NCI-H2107 (cell line): Measurements from ENCODE around the gene MGMT.

ENCODE experiments used
- DNase-seq: peaks from one replicate; lab custom pipeline; 2025; lab: John Stamatoyannopoulos, UW

Gene MGMT

DNA sequence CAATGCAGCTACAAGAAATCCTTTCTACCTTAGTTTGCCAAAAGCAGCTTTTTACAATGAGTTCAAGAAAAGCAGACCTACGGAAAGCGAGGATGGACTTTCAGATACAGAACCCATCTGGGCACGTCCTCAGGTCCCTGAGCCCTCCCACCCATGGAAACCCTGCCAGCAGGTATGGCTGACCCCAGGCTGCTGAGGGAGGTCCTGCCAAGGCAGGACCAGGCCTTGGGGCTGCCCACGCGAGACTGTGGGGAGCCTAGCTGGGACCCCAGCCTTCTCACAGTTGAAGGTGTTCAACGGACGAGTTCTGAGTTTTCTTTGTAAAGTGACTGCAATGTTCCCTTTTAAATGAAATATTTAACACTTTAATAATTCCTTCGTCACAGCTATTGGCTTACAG is 245.0 kb downstream of the MGMT start:
- DNase-seq: no peak

DNA sequence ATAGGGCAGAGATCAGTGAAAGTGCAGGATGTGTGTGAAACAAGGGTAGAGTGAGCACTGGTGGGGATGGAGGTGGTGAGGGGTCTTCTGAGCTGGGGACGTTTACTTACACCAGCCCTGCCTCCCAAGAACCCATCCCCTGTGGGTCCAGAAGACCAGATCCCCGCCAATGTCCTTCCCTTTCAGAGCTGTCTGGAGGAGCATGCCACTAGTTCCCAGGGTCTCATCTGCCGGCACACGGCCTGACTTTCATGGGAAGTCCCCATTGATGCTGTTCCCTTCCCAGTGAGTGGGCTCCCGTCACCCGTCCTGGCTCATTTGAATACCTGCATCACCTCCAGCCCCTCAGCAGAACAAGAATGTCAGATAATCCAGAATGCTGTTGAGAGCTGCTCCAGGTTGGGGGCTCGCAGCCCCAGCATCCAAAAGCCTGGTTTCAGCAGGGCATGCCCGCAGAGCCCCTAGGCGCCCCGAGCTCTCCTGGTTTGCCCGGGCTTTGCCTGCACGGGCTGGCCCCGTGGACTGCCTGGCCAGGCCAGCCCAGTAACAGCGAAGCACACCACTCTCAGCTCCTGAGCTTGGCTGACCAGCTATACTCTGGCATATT is 246.7 kb downstream of the MGMT start:
- no peak for DNase-seq

DNA sequence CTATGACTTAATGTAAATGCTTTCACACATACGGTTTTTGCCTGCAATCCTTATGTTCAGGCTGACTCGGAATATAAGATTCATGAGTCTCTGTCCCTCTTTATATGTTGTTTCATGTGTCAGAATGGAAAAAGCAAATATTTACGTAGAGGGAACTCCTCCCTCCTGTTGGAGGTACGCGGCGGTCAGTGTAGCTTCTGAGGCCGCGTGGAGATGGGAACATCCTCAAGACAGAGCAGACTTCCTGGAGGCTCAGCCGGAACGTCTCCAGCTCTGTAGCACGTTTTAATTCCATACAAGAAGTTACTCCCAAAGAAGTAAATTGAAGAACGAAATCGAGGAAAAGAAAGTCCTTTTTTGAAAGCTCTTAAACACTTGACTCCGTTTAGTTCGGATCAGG is 248.8 kb downstream of the MGMT start:
- DNase-seq: no peak

DNA sequence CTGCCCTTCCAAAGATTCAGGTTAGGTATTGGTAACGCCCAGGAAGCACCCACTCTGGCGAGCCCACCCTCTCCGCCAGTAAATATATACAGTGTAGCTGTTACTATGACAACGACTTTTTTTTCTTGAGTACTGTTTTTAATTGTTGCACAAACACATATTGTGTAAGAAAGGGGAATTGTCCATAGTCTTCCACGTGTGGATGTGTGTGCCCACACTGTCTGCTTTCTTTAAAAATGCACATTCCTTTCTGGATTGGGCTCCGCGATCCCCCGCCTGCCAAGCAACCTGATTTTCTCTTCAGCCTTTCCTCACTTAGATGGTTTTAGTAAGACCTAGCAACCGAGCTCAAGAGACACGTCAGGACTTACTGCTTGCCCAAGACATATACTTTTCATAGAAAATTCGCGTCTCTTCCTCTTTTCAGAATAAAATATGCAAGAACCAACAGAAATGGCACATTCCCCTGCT is 249.2 kb downstream of the MGMT start:
- DNase-seq: no peak

DNA sequence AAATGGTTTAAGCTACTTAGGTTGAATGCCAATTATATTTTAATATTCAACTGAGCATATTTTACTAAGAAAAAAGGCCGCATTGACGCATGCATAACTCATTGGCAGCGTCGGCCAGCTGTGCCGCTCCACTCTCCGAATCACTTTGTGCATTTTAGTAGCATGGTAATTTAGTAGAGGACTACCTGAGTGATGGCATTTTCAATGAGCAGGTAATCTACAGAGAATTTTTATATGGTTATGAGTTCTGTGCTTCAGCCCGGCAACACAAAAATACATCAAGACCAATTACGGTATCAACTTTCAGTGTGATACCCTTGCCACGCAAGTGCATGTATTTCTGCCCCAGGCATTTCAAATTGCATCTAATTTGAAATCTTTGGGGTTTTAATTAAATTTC is 249.8 kb downstream of the MGMT start:
- no peak for DNase-seq

DNA sequence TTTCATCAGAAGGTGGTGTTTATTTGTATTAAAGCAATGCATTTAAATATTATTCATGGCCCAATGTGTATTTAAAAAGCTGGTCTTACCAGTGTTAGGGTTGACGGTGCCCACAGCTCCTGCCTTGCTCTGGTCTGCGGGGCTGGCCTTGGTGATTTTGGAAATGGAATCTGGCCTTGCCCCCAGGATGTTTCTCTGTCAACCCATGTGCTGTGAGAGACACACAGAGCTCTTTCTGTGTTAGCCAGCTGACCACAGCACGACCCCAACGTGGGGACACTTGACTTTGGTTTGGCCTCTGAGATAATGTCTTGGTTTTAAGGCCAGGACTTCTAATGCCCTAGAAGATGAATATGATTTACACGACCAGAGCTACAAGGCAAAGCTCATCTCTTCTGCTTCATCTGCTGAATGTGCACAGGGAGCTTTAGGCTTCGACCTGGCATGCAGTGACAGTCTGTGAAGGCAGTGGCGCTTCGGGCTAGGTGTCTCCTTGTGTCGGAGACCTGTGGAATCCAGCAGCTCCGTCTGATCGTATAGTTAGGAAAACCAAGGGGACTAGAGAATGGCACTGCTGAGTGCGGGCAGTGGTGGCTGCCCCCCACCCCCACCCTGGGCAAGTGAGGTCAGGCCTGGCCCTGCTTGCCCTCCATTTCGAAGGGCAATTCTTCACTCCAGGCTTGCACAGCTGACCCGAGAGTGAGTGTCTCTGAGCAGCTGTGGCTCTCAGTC is 250.9 kb downstream of the MGMT start:
- DNase-seq: no peak

DNA sequence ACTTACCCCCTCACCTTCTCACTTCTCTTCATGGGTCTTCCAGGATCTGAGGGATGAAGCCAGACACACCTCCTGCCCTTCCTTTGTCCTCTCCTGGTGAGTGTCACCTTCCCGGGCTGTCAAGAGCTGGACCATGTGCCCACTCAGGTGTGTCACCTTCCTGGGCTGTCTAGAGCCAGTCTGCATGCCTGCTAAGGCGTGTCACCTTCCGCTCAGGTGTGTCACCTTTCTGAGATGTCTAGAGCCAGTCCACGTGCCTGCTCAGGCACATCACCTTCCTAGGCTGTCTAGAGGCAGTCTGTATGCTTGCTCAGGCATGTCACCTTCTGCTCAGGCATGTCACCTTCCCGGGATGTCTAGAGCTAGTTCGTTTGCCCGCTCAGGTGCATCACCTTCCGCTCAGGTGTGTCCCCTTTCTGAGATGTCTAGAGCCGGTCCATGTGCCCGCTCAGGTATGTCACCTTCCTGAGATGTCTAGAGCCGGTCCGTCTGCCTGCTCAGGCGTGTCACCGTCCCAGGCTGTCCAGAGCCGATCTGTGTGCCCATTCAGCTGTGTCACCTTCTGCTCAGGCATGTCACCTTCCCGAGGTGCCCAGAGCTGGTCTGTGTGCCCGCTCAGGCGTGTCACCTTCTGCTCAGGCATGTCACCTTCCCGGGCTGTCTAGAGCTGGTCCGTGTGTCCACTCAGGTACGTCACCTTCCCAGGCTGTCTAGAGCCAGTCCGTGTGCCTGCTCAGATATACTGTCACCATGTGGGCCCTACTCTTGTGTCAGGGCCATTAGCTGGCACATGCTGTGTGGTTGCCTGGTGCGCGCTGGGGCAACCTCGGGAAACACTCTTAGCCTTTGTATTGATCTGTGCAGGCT is 251.7 kb downstream of the MGMT start:
- DNase-seq: no peak

DNA sequence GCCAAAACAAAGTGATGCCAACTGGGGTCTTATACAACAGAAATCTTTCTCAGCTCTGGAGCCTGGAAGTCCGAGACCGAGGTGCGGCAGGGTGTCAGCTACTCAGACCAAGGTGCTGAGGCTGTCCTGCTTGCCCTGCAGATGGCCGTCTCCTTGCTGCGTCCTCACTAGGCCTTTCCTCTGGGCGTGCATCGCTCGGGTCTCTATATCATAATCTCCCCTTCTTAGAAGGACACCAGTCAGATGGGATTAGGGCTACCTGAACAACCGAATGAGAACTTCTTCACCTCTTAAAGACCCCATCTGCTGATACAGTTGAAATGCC is 252.3 kb downstream of the MGMT start:
- no peak for DNase-seq

DNA sequence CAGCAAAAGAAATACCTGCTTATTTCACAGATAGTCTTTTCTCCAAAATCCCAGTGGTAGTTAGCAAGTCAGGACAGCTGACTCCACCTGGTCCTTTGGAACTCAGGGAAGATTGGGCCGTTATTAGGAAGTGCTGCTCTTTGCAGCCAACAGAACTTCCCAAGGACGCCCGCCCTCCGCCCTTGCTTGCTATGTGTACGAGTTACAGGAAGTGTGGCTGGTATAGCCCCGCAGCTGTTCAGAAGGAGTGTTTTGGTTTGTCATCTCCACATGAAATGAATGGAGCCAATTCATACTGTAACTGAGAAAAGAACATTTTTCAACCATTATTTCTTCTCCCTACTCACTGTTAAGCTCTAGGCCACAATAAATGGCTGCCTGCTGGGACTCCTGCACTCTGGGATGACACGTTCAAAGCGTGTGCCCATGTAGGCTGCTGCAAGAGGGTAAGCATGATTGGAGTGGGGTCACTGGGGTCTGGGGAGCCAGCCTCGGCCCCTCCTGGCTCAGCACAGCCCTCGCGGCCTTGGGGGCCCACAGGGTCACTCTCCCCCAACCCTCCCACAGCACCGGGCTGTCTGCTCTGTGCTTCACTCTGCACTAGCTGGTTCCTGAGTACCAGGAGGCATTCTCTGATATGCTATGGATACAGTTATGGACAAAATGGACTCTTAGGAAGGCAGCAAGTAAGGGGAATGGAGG is 253.0 kb downstream of the MGMT start:
- DNase-seq: no peak

DNA sequence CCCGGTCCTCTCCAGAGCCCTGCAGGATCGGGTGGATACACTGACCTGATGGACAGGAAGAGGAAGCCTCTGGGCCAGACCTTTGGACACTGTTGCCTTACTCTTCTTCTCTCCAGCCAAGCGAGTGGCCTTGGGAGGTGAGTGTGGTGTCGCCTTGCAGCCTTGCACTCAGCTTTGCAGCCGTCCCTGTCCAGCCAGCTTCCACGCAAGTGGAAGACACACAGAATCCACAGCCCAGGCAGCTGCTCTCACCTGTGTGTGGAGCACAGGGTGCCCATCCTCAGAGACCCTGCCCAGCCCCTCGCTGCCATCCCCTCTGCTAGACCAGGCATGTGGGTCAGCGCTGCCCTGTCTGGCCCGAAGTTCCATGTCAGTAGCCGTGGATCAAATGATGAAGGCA is 258.0 kb downstream of the MGMT start:
- DNase-seq: no peak

DNA sequence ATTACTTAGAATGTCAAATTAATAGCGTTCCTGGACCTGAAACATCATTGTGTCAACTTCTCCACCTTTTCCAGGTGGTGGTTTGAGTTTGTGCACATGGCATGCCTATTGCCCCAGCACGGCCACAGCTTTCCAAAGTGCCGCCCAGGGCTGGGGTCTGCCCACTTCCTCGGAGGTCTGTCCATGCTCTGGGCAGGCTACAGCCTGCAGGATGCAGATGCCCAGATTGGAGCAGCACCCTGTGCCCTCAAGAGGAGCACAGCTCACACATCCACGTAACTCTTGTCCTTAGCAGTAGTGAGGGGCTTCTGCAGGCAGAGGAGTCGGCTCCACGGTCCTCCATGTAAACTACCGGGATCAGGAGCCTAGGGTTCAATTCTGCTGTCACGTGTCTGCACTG is 258.4 kb downstream of the MGMT start:
- DNase-seq: no peak

DNA sequence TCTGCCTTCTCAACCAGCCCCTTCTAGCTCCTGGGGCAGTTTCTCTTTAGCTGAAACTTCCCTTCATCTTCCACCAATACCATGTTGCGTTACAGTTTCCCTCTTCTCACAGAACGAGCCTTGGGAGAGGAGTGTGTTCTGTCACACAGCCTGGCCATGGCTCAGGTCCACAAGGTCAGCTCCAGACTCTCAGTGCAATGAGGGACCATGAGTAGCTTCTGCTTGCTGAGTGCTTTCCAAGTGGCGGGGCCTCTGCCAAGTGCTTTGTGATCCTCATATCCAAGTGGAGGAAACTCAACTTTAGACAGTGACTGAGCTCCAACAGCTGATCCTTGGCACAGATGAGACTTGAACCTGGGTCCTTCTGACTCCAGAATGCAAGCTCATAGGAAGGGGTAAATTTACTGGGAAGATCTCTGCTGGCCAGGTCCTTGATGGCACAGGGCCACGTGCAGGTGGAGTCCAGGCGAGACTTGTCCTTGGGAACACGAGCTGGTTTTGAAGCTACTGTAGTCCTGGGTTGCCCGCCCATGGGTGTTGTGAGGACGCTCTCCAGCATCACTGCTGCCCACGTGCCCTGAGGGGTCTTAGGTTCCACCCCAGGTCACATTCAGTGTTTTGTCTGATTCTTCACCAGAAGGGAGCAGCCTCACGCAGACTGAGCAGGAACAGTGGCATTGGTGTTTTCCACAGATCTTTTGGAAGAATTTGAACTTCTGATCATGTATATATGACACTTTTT is 259.0 kb downstream of the MGMT start:
- DNase-seq: no peak

DNA sequence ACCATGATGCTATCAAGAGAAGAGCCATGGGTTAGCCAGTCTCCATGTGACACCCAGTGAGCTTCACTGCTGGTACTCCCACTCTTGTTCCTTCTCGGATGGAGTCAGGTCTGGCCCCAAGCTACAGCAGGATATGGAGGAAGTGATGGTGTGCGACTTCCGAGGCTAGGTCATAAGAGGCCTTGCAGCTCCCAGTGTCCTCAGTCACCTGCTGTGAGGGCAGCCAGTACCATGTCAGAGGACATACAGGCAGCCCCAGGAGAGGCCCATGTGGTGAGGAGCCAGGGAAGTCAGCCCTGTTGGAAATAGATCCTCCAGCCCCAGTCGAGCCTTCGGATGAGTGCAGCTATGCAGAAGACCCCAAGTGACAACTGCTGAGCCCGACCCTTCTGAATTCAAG is 260.0 kb downstream of the MGMT start:
- DNase-seq: no peak

DNA sequence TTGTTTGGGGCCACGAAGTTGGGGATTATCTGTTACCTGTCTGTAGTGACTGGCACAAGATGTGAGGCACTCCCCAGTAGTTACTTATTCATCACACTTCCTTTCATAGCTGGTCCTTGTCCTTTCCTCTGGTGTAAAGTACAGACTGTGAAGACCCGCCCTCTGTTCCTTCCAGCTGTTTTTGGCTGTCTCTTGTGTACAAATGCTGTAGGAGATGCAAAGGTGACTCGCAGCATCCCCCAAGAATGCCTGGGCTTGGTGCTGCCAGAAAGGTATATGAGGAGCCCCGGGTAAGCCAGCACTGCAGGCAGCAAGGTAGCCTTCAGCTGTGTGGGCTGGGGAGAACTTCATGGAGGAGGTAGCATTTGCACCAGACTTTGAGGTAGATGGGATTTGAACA is 260.5 kb downstream of the MGMT start:
- no peak for DNase-seq

DNA sequence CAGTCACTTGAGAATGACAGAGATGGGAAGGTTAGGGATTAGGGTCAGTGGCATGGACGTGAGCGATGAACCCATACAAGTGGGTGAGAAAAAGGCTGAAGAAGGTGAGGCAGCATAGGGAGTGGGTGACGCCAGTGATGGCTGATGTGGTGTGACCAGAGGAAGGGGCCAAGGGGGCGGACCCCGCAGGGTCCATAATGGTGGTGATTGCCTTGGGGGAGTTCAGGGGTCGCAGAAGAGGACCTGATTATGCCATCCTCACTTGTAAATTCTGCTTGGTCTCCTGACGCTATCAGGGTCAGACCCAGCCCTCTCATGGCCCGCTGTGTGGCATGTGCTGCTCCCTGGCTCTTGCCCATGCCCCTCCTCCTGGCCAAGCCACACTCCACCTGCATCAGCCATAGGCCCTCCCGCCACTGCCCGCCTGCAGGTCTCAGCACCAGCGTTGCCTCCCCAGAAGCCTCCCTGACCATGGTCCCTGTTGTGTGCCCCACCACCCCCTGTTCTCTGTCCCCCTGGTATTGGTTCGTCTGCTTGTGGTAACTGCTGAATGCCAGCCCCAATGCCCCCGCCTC is 261.3 kb downstream of the MGMT start:
- DNase-seq: no peak

DNA sequence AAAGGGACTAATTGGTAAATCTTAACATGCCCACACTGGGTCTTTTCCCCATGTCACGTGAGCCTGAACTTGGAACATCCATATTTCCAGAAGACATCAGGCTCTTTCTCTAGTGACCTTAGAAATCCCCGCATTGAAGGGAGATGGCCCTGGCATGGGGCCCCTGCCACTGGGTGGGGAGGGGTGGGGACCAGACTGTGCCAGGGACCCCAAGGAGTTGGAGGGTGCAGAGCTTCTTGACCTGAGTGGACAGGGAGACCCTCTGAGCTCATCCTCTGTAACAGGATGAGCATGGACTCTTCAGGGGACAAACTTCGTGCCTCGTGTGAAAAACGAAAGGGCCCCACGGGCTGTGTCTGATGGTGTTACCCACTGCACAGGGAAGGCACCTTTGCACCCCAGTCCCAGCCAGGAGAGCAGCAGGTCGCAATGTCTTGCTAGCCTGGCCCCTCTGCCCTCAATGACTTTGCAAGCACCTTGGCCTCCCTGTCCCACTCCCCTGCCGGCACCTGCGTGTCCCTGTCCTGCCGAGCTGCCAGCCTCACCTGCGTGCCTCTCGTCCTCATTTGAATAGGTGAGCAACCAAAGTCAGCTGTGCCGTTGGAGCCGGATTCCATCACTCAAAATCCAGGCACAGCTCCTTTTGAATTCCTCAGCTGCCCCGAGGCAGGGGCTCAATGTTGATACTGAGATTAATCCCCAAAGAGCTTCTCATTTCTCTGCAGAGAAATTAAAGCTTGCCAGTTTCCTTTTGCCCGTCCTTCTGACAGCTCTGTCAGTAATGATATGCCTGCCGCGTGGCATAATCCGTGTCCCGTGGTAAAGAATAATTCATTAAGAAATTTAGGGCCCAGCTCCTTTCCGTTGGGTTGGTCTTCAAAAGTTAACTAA is 262.1 kb downstream of the MGMT start:
- no peak for DNase-seq

DNA sequence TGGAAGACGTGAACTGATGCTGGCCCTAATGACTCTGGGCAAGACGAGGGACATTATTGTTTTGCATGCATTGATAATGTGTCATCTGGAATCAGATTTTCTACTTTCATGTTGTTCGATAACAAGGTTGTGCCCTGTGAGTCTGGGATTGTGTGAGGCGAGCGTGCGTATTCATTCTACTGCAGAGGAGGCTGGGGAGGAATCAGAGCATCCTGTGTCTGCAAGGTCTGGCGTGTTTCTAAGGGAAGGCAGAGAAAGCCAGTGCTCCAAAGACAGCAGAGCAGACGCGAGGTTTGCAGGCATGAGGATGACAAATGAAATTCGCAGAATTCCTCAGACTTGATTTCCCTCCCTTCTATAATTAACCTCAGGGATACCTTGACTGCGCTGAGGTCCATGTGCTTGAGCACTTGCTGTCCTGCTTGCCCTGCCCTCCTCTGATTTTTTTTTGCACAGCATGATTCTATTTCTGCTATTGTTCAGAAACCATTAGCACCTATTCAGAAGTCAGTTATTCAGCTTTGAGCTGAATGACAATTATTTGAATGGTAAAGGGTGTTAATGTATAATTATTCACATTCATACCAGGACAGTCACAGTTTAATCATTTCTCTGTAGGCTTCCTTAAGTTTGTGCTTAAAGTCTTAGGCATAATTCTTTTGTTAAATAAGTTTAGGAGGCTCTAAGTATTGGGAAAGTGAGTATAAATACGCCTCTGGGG is 263.4 kb downstream of the MGMT start:
- no peak for DNase-seq

DNA sequence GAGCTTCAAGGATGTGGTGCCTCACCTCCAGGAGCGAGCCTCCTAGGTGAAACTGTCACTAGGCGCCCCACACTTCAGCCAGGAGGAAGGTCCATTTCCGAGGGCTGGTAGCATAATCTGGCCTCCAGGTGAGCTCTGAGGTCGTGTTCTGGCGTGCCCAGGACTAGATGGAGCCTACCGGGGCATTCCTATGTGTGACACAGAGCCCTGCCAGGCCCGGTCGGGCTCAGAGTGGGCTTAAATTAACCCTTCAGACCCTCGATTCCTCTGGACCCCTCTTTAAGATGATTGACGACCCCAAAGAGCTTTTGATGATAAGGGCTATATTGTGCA is 263.9 kb downstream of the MGMT start:
- no peak for DNase-seq

DNA sequence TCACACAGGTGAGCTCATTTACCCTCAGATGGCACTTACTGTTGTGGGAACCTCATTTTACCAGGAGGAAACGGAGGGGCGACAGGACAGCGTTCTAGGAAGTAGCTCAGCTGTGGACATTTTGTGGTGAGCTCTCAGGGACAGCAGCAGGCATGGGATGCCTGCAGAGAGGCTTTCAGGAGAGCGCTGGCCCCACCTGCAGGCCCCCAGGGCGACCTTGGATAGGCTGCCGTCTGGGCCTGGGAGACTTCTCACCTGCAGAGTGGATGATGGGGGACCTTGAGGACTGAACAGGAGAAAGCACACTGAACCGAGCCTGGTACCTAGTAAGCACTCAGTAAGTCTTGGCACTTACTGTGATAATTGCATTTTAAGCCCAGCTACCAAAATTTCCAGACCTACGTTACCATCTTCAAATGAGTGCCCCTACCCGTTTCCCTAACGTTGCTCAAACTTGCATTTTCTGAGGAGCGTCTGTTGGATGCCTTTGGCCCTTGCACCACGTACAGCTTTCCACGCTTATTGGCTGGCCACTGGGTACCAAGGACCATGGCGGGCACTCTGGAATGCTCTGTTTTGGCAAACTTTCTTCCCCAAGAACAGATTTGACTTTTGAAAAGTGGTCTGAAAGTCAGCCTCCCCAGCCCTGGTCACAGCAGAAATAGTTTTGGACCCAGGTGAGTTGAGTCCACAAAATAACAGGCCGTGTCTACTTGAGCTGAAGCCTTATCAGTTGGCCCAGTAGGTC is 273.7 kb downstream of the MGMT start:
- no peak for DNase-seq
